K562 (cell line): Measurements from ENCODE around the gene ATRIP. TPM values are rescaled to one million over a fixed set of nuclear protein-coding genes. Genes with fewer than 3 reads are reported as not detected.

ENCODE experiments used
- ATAC-seq: fragments of 200-7000 bp; cut with Tn5 transposase; 3 replicates; pipeline ENCODE4 v1.9.1; 2020; ENCODE audit warnings: moderate library complexity
- BruUV-seq: library from RNA; stranded (reverse); fragments of 400-500 nt; replicated peaks from 2 replicates; lab custom pipeline; 2021; lab: Mats Ljungman, UMichigan
- CTCF ChIA-PET: fragments of 300-600 bp; formaldehyde crosslinking; extraction: SDS; loops from one replicate; lab custom pipeline; 2021; ENCODE audit warnings: low intra/inter-chr PET ratio; lab: Yijun Ruan, JAX
- POLR2A ChIA-PET: fragments of 300-600, 350-650 bp; sonication (Branson Sonifier 250); formaldehyde crosslinking; extraction: SDS; loops from one replicate; lab custom pipeline; 2021; ENCODE audit warnings: antibody characterized with exemption, inconsistent platforms; lab: Yijun Ruan, JAX
- DNase-seq, 4 experiments: peaks; one replicate each; pipeline versions ENCODE4 v3.0.0 to v3.0.0-alpha.2; 2011 to 2018; ENCODE audit warnings: low spot score in 3 of 4, mixed read lengths in 3 of 4; ENCODE audit errors: extremely low read depth in 1 of 4
- FAIRE-seq: peaks from 2 replicates; lab custom pipeline; 2011; peaks lifted over from hg19 to GRCh38; lab: Jason Lieb, UNC
- H2AFZ ChIP-seq: 2 replicates; pipeline ENCODE4 v1.6.0; 2011; ENCODE audit warnings: low read depth, low read length, control low read depth, inconsistent platforms
- H3K27ac ChIP-seq: fragments of 200-600 bp; 3 replicates; pipeline ENCODE4 v1.8.0; 2011; ENCODE audit warnings: low read depth, mild to moderate bottlenecking, control low read depth, inconsistent platforms, low read length, moderate library complexity, mixed read lengths; ENCODE audit errors: extremely low read depth
- H3K27me3 ChIP-seq, 2 experiments: fragments of 300-600 bp in 1 of 2; 2 replicates in 1 of 2; 3 replicates in 1 of 2; pipeline versions ENCODE4 v1.6.0 to v1.8.0; 2011; ENCODE audit warnings: inconsistent platforms in 2 of 2, low read length in 2 of 2, mild to moderate bottlenecking in 1 of 2, mixed read lengths in 1 of 2, moderate library complexity in 1 of 2; ENCODE audit not compliant: control insufficient read depth in 2 of 2, insufficient read depth in 2 of 2
- H3K36me3 ChIP-seq: fragments of 300-600 bp; 3 replicates; pipeline ENCODE4 v1.8.0; 2011; ENCODE audit warnings: mild to moderate bottlenecking, low read length, inconsistent platforms; ENCODE audit not compliant: control insufficient read depth, insufficient read depth
- H3K4me1 ChIP-seq, 2 experiments: fragments of 200-600 bp in 1 of 2; replicated peaks in 1 of 2; 2 replicates in 1 of 2; 3 replicates in 1 of 2; pipeline versions ENCODE4 v1.5.1 to v1.8.0; 2011; ENCODE audit warnings: inconsistent platforms in 2 of 2, low read length in 2 of 2, mild to moderate bottlenecking in 1 of 2, mixed read lengths in 1 of 2, moderate library complexity in 1 of 2; ENCODE audit not compliant: control insufficient read depth in 2 of 2, insufficient read depth in 2 of 2
- H3K4me2 ChIP-seq: 2 replicates; pipeline ENCODE4 v1.6.1; 2011; ENCODE audit warnings: low read length, control low read depth, inconsistent platforms, mixed read lengths; ENCODE audit not compliant: insufficient read depth
- H3K4me3 ChIP-seq: fragments of 200-600 bp; sonication (generic), shearing (Covaris generic); 2 replicates; pipeline ENCODE4 v1.5.1; 2016; ENCODE audit warnings: control low read depth, inconsistent platforms
- H3K79me2 ChIP-seq: fragments of 200-600 bp; 3 replicates; pipeline ENCODE4 v1.8.0; 2011; ENCODE audit warnings: low read length, inconsistent platforms; ENCODE audit not compliant: control insufficient read depth, insufficient read depth
- H3K9ac ChIP-seq, 2 experiments: 2 replicates each; pipeline versions ENCODE4 v1.6.0 to v1.6.1; 2011; ENCODE audit warnings: low read depth in 2 of 2, low read length in 2 of 2, control low read depth in 1 of 2, inconsistent platforms in 1 of 2, mild to moderate bottlenecking in 1 of 2, mixed read lengths in 1 of 2; ENCODE audit not compliant: insufficient read depth in 1 of 2
- H3K9me1 ChIP-seq: one replicate; pipeline ENCODE4 v1.6.0; 2011; ENCODE audit warnings: inconsistent platforms, mild to moderate bottlenecking, low read length, moderate library complexity; ENCODE audit not compliant: control insufficient read depth, insufficient read depth
- H3K9me3 ChIP-seq: replicated peaks from 2 replicates; pipeline ENCODE4 v1.5.1; 2011; ENCODE audit warnings: low read depth, low read length, inconsistent platforms; ENCODE audit not compliant: control insufficient read depth, insufficient read depth
- H4K20me1 ChIP-seq: replicated peaks from 2 replicates; pipeline ENCODE4 v1.6.1; 2011; ENCODE audit warnings: low read length, inconsistent platforms, mixed read lengths; ENCODE audit not compliant: control insufficient read depth, insufficient read depth
- ADNP ChIP-seq: fragments of 200-800 bp; sonication (Bioruptor generic); IDR thresholded peaks from 2 replicates; pipeline ENCODE4 v1.6.1; 2016; ENCODE audit warnings: missing genetic modification characterization, missing compliant biosample characterization
- CHCHD3 ChIP-seq: fragments of 250-450 bp; sonication (Bioruptor Pico); IDR thresholded peaks from 2 replicates; pipeline ENCODE4 v2.1.2; 2022; ENCODE audit warnings: mild to moderate bottlenecking
- EP300 ChIP-seq: IDR thresholded peaks from 2 replicates; pipeline ENCODE4 v1.6.1; 2012; ENCODE audit warnings: low read length, improper control_type of control experiment
- PHB2 ChIP-seq: fragments of 450-650 bp; IDR thresholded peaks from 2 replicates; pipeline ENCODE4 v1.6.1; 2017; ENCODE audit warnings: low read depth
- PRMT5 ChIP-seq: sonication (generic); formaldehyde crosslinking; IDR thresholded peaks from 2 replicates; pipeline ENCODE4 v1.5.0; 2020; ENCODE audit warnings: missing genetic modification reagents
- SMAD1 ChIP-seq: fragments of 150-350 bp; IDR thresholded peaks from 2 replicates; pipeline ENCODE4 v1.6.1; 2014; ENCODE audit warnings: low read length, low read depth; ENCODE audit not compliant: partially characterized antibody
- SMAD3 ChIP-seq: fragments of 450-650 bp; formaldehyde crosslinking; conservative IDR thresholded peaks from 2 replicates; pipeline ENCODE4 v1.4.0; 2020; ENCODE audit warnings: mild to moderate bottlenecking
- SRSF9 ChIP-seq: fragments of 200-400 bp; formaldehyde crosslinking; IDR thresholded peaks from 2 replicates; pipeline ENCODE4 v1.6.1; 2017; ENCODE audit warnings: low read depth, low read length, borderline replicate concordance
- ZNF583 ChIP-seq: fragments of 250-450 bp; sonication (Bioruptor Pico); IDR thresholded peaks from 2 replicates; pipeline ENCODE4 v1.4.0; 2020
- WGBS: fragments of 100-300 bp; shearing (Covaris generic); methylation state at CpG from one replicate; pipeline ENCODE4 v1.1.6; 2016; ENCODE audit warnings: low coverage, mixed read lengths; ENCODE audit not compliant: insufficient coverage; ENCODE audit errors: missing lambda C conversion rate; 5-methylcytosine and 5-hydroxymethylcytosine counted together
- in situ Hi-C: fragments of 300-500 bp; cut with MboI; formaldehyde crosslinking; loops from 4 replicates; pipeline ENCODE4 v1.15.0; 2018; ENCODE audit warnings: inconsistent platforms, mixed read lengths
- intact Hi-C: fragments of 100-400 bp; cut with micrococcal nuclease; formaldehyde crosslinking; loops from 2 replicates; pipeline ENCODE4 v1.14.2; 2022
- polyA plus RNA-seq, 8 experiments: library from polyadenylated mRNA; depleted of rRNA in 4 of 8; stranded (reverse) in 5 of 8; unstranded in 3 of 8; fragments of >200 nt; fragmentation: Nextera tagmentation in 2 of 8; fragmentation: Illumina TruSeq in 1 of 8; extraction: Ambion mirVana in 2 of 8; extraction: Trizol in 1 of 8; gene quantifications; 2 replicates each; pipeline versions ENCODE4 v1.2.1 to v1.2.3, GENCODE V29; 2011 to 2014; ENCODE audit warnings: inconsistent platforms in 1 of 8, missing spikeins in 1 of 8
- total RNA-seq, 7 experiments: library from RNA; depleted of rRNA in 6 of 7; stranded (reverse); fragments of >200 nt in 6 of 7; fragmentation: Illumina TruSeq in 2 of 7; extraction: Trizol in 2 of 7; gene quantifications; 2 replicates each; pipeline versions ENCODE4 v1.2.1 to v1.2.3, GENCODE V29; 2011 to 2021; ENCODE audit warnings: low replicate concordance in 1 of 7
- TF ChIP-seq, protein P1 (sequence below): fragments of 250-450 bp; sonication (Bioruptor Pico); IDR thresholded peaks from 2 replicates; pipeline ENCODE4 v1.8.0; 2022; ENCODE audit warnings: inconsistent platforms, mild to moderate bottlenecking, moderate library complexity, borderline replicate concordance

ATRIP gene
- total and polyA plus RNA-seq, 9 of the 15 experiments (the other 6 are each of a cell fraction or from before 2014, with no cell fraction given) = 1.7 to 15.7 (median 10.5) TPM

DNA sequence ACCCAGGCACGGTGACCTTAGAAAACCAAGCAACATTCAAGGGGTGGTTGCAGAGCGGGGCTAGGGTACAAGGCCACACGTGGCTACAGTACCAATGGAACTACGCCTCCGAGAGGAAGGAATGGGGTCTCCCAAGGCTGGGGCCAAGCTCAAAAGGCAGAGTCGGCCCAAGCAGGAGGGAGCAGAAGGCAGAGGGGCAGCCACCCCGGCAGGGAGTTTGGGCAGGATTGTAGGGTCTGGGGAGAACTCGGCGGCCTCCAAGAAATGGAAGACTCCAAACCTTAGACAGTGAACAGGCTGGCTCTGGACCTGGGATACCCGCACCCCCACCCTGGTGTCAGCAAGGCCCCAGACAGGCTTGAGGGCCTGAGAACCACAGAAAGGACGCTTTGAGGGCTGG, 28.7 kb downstream of the ATRIP start (continued):
- TF ChIP-seq, protein P1, sequence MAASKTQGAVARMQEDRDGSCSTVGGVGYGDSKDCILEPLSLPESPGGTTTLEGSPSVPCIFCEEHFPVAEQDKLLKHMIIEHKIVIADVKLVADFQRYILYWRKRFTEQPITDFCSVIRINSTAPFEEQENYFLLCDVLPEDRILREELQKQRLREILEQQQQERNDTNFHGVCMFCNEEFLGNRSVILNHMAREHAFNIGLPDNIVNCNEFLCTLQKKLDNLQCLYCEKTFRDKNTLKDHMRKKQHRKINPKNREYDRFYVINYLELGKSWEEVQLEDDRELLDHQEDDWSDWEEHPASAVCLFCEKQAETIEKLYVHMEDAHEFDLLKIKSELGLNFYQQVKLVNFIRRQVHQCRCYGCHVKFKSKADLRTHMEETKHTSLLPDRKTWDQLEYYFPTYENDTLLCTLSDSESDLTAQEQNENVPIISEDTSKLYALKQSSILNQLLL (CRISPR knock-in tag) = no peak
- no peak for TF ChIP-seq PHB2

DNA sequence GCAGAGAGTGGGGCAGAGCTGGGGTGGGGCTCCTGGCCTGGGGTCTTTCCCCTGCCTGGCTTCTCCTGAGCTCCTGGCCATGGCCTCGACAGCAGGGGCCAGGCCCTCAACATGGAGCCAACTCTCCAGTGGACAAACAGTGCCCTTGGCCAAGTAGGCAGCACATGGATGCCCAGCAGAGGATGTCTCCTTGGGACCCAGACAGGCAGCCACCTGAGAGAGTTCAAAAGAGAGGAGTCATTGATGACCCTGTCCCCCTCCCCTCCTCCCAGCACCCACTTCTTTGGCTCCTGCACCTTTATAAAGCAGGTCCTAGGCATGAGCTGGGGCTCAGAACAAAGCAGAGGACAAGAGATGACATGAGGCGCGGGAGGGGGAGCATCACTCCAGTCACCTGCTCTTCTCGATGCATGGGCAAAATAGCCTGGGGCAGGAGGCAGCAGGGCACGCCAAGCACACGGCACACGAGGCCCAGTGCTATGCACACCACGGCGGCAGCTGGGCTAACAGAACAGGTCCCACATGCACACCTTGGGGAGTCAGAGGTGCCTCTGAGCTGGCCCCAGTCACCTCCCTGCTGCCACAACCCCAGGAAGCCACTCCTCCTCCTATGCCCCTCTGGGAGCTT, 30.0 kb downstream of the ATRIP start:
- Histone ChIP-seq H3K9me1 (no peaks in the 10 kb centered on the region), H3K9ac (no peak overlapping the region), H3K9me3 (no peaks in the 10 kb centered on the region), H2AFZ (no peak overlapping the region), H3K4me1 (peaks cover 5 to 22% of the 10 kb centered on the region in 2 experiments; a peak in 4 of 5 replicates), H3K79me2 (peaks cover 15% of the 10 kb centered on the region), H3K36me3 (no peaks in the 10 kb centered on the region), H4K20me1 (no peaks in the 10 kb centered on the region), H3K27me3 (no peaks in the 10 kb centered on the region), H3K27ac (no peak overlapping the region), H3K4me2 (no peak overlapping the region), H3K4me3 (no peak overlapping the region)
- BruUV-seq = no TSS peak
- CTCF ChIA-PET = no interaction called here
- FAIRE-seq = no peak
- DNase-seq = no peak
- WGBS = 71% methylated on average over 6 of the region's 9 CpGs
- POLR2A ChIA-PET = no interaction called here
- no peak for ATAC-seq
- intact Hi-C loops = no loop called here
- TF ChIP-seq ZNF583 (CRISPR knock-in tag) (no peak), SMAD3 (CRISPR knock-in tag) (no peak), SMAD1 (no peak), EP300 (no peak), ADNP (tag) (no peak), PRMT5 (CRISPR knock-in tag) (no peak), CHCHD3 (CRISPR knock-in tag) (no peak), SRSF9 (no peak)
- in situ Hi-C loops = no loop called here
